A673 (cell line): ENCODE data around the gene KCNAB2. TPM values are rescaled to one million over a fixed set of nuclear protein-coding genes. Genes with fewer than 3 reads are reported as not detected.

Experiments used
- BruUV-seq: library from RNA; stranded (reverse); fragments of 400-500 nt; replicated peaks from 2 replicates; lab custom pipeline; 2021; lab: Mats Ljungman, UMichigan
- CTCF ChIA-PET: fragments of 300-600 bp; sonication (Branson Sonifier 250); formaldehyde crosslinking; loops from one replicate; lab custom pipeline; 2022; ENCODE audit warnings: antibody characterized with exemption; lab: Charles Lee
- POLR2A ChIA-PET: fragments of 300-600 bp; sonication (Branson Sonifier 250); formaldehyde crosslinking; loops from one replicate; lab custom pipeline; 2022; ENCODE audit warnings: antibody characterized with exemption; ENCODE audit not compliant: low non-redundant PET; lab: Charles Lee
- DNase-seq: peaks from one replicate; pipeline ENCODE4 v3.0.0-alpha.2; 2015; ENCODE audit warnings: low spot score
- H3K27ac ChIP-seq: fragments of 200-600 bp; sonication (generic); 2 replicates; pipeline ENCODE4 v1.5.1; 2016; ENCODE audit warnings: mixed run types, low read depth, mild to moderate bottlenecking, mixed read lengths, antibody characterized with exemption, low read length; ENCODE audit not compliant: poor library complexity, severe bottlenecking
- H3K27me3 ChIP-seq: fragments of 200-600 bp; sonication (generic); replicated peaks from 2 replicates; pipeline ENCODE4 v1.6.1; 2017; ENCODE audit warnings: mixed run types, low read depth, mild to moderate bottlenecking, mixed read lengths, antibody characterized with exemption, low read length; ENCODE audit not compliant: insufficient read depth, poor library complexity
- H3K36me3 ChIP-seq: fragments of 200-600 bp; sonication (generic); 2 replicates; pipeline ENCODE4 v1.6.1; 2016; ENCODE audit warnings: mixed run types, mild to moderate bottlenecking, mixed read lengths, antibody characterized with exemption, low read length; ENCODE audit not compliant: insufficient read depth, poor library complexity, severe bottlenecking
- H3K4me1 ChIP-seq: fragments of 200-600 bp; sonication (generic); 2 replicates; pipeline ENCODE4 v1.6.1; 2017; ENCODE audit warnings: mixed run types, mild to moderate bottlenecking, mixed read lengths, antibody characterized with exemption, low read length; ENCODE audit not compliant: insufficient read depth, poor library complexity, severe bottlenecking
- H3K4me3 ChIP-seq: fragments of 200-600 bp; sonication (generic); 2 replicates; pipeline ENCODE4 v1.5.1; 2016; ENCODE audit warnings: low read depth, mixed run types, mild to moderate bottlenecking, mixed read lengths, low read length; ENCODE audit not compliant: poor library complexity, severe bottlenecking
- H3K9me3 ChIP-seq: fragments of 200-600 bp; sonication (generic); 2 replicates; pipeline ENCODE4 v1.6.1; 2016; ENCODE audit warnings: mixed run types, low read depth, mild to moderate bottlenecking, mixed read lengths, antibody characterized with exemption, low read length; ENCODE audit not compliant: poor library complexity, severe bottlenecking
- CTCF ChIP-seq: fragments of 300-800, 200-600 bp; sonication (generic); conservative IDR thresholded peaks from 2 replicates; pipeline ENCODE4 v1.5.1; 2017; ENCODE audit warnings: low read depth, mild to moderate bottlenecking, antibody characterized with exemption, low read length, moderate library complexity, mixed read lengths
- EZH2 ChIP-seq: fragments of 200-600 bp; sonication (generic); IDR thresholded peaks from 2 replicates; pipeline ENCODE4 v1.6.1; 2017; ENCODE audit warnings: borderline replicate concordance, low read depth, mild to moderate bottlenecking, mixed read lengths, antibody characterized with exemption, low read length; ENCODE audit not compliant: poor library complexity, severe bottlenecking
- intact Hi-C: fragments of 100-400 bp; cut with micrococcal nuclease; formaldehyde crosslinking; loops from one replicate; pipeline ENCODE4 v1.10.0; 2022; ENCODE audit not compliant: unreplicated experiment
- total RNA-seq: library from RNA; stranded (reverse); gene quantifications from 2 replicates; pipeline ENCODE4 v1.2.3, GENCODE V29; 2021

The KCNAB2 gene
- total RNA-seq, 1 experiment from 2014 or later = 6.4 TPM

GRCh38 chr1:6130036-6130435 lies 84.3 kb downstream of the KCNAB2 start:
- TF ChIP-seq CTCF (no peak), EZH2 (no peak)
- ChIA-PET CTCF (interaction anchor here (0.5 kb wide), 1 partner anchor 75 kb away, joined by 3 read pairs; no protein-coding TSS in a partner anchor), POLR2A (no interaction called here)
- intact Hi-C loops = no loop called here
- H3K27me3 ChIP-seq = no peaks in the 10 kb centered on the region
- no peak for DNase-seq
- H3K4me1 ChIP-seq = peaks cover 5% of the 10 kb centered on the region
- no peaks in the 10 kb centered on the region for H3K9me3 ChIP-seq
- no peaks in the 10 kb centered on the region for H3K36me3 ChIP-seq
- no peak overlapping the region for H3K4me3 ChIP-seq
- BruUV-seq = no TSS peak
- no peak overlapping the region for H3K27ac ChIP-seq

DNA sequence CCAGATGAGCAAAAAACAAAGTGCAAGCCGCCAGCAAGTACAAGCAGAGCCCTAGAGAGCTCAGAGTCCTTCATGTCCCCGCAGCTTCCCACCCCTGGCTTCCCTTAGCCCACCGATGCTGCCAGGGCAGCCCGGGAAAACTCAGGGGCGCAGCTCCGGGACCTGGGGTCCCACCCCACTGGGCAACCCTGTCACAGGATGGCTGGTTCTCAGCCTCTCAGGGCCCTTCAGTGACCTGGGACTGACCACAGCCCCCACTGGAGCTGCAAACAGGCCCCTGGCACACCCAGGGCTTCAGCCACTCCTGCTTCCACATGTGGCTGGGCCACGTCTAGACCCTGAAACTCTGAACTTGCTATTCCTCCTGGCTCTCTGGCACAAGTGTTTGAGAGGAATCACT lies 84.9 kb downstream of the KCNAB2 start:
- BruUV-seq = no TSS peak
- no peak for TF ChIP-seq EZH2
- no peak for TF ChIP-seq CTCF
- Histone ChIP-seq H3K4me1 (peaks cover 5% of the 10 kb centered on the region), H3K27me3 (no peaks in the 10 kb centered on the region), H3K36me3 (no peaks in the 10 kb centered on the region), H3K4me3 (no peak overlapping the region), H3K9me3 (no peaks in the 10 kb centered on the region), H3K27ac (no peak overlapping the region)
- no peak for DNase-seq
- intact Hi-C loops = no loop called here
- ChIA-PET CTCF (interaction anchor here (0.5 kb wide), 1 partner anchor 74 kb away, joined by 3 read pairs; no protein-coding TSS in a partner anchor), POLR2A (no interaction called here)

GRCh38 chr1:6131561-6131960 lies 85.9 kb downstream of the KCNAB2 start:
- ChIA-PET CTCF (no interaction called here), POLR2A (no interaction called here)
- H3K4me1 ChIP-seq = peaks cover 5% of the 10 kb centered on the region
- no peaks in the 10 kb centered on the region for H3K9me3 ChIP-seq
- no peak for DNase-seq
- no peaks in the 10 kb centered on the region for H3K36me3 ChIP-seq
- H3K4me3 ChIP-seq = no peak overlapping the region
- intact Hi-C loops = no loop called here
- no TSS peak for BruUV-seq
- H3K27ac ChIP-seq = no peak overlapping the region
- TF ChIP-seq EZH2 (no peak), CTCF (no peak)
- no peaks in the 10 kb centered on the region for H3K27me3 ChIP-seq
